PFSK-1 (cell line): ENCODE results near the gene GSE1.

Experiments used
- FOXP2 ChIP-seq: optimal IDR thresholded peaks from 2 replicates; pipeline ENCODE3; 2011; ENCODE audit warnings: borderline replicate concordance, control low read depth, inconsistent platforms; ENCODE audit not compliant: insufficient read depth; ENCODE audit errors: extremely low read length, extremely low read depth
- POLR2AphosphoS5 ChIP-seq: IDR thresholded peaks from 2 replicates; pipeline ENCODE4 v1.6.1; 2012; ENCODE audit warnings: low read depth, mild to moderate bottlenecking, control low read depth, low read length, moderate library complexity
- SIN3A ChIP-seq: IDR thresholded peaks from 2 replicates; pipeline ENCODE4 v1.6.1; 2012; ENCODE audit warnings: mild to moderate bottlenecking, low read length, moderate library complexity, borderline replicate concordance; ENCODE audit not compliant: insufficient read depth
- TAF1 ChIP-seq: IDR thresholded peaks from 2 replicates; pipeline ENCODE4 v1.6.1; 2012; ENCODE audit warnings: low read length, control low read depth, borderline replicate concordance; ENCODE audit not compliant: insufficient read depth
- TF ChIP-seq, protein P1 (sequence below), 2 experiments: IDR thresholded peaks; 2 replicates each; pipeline versions ENCODE4 v1.6.1 to v1.8.0; 2011 to 2012; ENCODE audit warnings: low read depth in 2 of 2, low read length in 2 of 2, control low read depth in 1 of 2, inconsistent platforms in 1 of 2, mild to moderate bottlenecking in 1 of 2, moderate library complexity in 1 of 2; ENCODE audit not compliant: insufficient read depth in 1 of 2

The GSE1 gene

DNA sequence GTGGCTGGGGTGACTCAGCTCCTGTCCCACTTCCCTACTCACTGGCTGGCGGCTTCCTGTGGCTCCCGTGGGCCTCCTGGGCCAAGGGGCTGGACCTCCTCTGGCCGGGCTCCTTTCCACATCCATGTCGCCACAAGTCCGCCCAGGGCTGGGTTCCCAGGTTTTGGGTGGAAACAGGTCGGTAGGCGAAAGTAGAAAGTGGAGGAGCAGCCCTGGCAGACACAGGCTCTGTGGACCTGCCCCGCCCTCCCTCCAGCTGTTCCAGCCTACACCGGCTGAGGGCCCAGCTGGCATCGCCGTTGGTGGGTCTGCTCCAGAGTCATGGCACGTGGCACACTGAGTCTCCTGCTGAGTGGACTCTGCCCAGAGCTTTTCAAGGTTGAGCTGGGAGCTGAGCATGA is 28.7 kb downstream of the GSE1 start:
- TF ChIP-seq FOXP2, result no peak
- TF ChIP-seq POLR2AphosphoS5, result no peak
- no peak for TF ChIP-seq TAF1
- TF ChIP-seq, protein P1, sequence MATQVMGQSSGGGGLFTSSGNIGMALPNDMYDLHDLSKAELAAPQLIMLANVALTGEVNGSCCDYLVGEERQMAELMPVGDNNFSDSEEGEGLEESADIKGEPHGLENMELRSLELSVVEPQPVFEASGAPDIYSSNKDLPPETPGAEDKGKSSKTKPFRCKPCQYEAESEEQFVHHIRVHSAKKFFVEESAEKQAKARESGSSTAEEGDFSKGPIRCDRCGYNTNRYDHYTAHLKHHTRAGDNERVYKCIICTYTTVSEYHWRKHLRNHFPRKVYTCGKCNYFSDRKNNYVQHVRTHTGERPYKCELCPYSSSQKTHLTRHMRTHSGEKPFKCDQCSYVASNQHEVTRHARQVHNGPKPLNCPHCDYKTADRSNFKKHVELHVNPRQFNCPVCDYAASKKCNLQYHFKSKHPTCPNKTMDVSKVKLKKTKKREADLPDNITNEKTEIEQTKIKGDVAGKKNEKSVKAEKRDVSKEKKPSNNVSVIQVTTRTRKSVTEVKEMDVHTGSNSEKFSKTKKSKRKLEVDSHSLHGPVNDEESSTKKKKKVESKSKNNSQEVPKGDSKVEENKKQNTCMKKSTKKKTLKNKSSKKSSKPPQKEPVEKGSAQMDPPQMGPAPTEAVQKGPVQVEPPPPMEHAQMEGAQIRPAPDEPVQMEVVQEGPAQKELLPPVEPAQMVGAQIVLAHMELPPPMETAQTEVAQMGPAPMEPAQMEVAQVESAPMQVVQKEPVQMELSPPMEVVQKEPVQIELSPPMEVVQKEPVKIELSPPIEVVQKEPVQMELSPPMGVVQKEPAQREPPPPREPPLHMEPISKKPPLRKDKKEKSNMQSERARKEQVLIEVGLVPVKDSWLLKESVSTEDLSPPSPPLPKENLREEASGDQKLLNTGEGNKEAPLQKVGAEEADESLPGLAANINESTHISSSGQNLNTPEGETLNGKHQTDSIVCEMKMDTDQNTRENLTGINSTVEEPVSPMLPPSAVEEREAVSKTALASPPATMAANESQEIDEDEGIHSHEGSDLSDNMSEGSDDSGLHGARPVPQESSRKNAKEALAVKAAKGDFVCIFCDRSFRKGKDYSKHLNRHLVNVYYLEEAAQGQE (IDR thresholded peaks at IDR 0.05; ENCODE audit: insufficient read depth in 1 of 2, low read depth in 2 of 2, low read length in 2 of 2), result no peak
- no peak for TF ChIP-seq SIN3A

DNA sequence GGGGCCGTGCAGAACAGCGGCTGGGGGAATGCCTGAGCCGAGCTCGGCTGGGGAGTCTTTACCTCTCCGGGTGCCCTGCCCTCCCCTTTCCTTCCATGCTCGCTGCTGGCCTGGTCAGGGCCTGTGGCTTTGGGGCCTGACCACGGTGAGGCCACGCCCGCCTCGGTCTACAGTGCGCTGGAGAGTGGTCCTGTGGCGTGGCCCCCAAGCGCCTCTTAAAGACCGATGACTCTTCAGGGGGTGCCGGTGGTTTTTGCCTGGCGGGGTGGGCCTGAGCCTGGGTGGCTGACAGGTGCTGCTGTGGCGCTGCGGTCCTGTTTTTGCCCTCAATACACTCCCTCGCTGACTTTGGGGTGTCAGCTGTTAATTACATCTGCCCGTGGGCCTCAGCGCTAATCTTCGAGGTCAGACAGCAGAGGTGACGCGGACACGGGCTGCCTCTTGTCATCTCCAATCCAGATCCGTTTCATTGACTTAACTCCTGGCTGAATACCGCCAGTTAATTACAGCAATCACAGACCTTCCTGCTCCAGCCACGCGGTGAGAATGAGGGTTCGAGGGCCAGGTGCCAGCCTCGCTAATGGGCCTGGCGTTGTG is 29.7 kb downstream of the GSE1 start:
- TF ChIP-seq TAF1 (no peak), POLR2AphosphoS5 (no peak), SIN3A (no peak), FOXP2 (no peak)
- TF ChIP-seq, protein P1 (IDR thresholded peaks at IDR 0.05; ENCODE audit: insufficient read depth in 1 of 2, low read depth in 2 of 2, low read length in 2 of 2), result no peak

DNA sequence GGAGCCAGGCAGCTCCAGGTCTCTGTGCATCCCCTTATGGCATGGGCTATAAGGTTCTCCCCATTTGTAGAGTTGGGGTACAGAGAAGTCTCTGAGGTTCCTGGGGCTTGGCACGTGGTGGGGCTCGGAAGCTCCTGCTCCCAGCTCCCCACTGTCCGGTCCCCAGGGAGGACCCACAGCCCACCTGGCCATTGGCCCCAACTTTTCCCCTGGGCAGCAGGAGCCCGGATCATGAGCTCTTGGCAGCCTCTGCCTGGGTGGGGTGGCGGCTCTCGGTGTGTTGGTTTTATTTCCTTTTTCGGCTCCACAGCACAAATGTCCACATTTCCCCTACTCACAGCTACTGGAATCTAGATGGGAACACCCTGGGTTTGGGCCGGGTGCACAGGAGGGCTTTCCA is 30.5 kb downstream of the GSE1 start:
- TF ChIP-seq, protein P1 (IDR thresholded peaks at IDR 0.05; ENCODE audit: insufficient read depth in 1 of 2, low read depth in 2 of 2, low read length in 2 of 2), result no peak
- TF ChIP-seq TAF1 (no peak), FOXP2 (no peak), SIN3A (no peak), POLR2AphosphoS5 (no peak)

DNA sequence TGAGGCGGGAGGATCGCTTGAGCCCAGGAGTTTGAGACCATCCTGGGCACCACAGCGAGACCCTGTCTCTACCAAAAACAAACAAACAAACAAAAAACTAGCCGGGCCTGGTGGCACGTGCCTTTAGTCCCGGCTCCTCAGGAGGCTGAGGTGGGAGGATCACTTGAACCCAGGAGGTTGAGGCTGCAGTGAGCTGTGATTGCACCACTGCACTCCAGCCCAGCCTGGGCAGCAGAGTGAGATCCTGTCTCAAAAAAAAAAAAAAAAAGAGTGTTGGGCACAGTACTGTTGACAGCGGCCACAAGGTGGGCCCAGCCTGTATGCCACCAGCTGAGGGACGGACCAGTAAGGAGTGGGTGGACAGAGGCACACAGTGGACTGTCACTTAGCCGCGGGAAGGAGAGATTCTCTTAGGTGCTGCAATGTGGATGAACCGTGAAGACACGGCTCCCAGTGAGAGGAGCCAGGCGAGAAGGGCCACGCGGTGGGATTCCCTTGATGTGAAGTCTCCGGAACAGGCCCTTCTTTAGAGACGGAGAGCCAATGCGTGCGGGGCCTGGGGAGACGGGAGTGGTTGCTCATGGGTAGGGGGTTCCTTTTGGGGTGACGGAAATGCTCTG is 31.1 kb downstream of the GSE1 start:
- no peak for TF ChIP-seq TAF1
- TF ChIP-seq, protein P1 (IDR thresholded peaks at IDR 0.05; ENCODE audit: insufficient read depth in 1 of 2, low read depth in 2 of 2, low read length in 2 of 2), result no peak

DNA sequence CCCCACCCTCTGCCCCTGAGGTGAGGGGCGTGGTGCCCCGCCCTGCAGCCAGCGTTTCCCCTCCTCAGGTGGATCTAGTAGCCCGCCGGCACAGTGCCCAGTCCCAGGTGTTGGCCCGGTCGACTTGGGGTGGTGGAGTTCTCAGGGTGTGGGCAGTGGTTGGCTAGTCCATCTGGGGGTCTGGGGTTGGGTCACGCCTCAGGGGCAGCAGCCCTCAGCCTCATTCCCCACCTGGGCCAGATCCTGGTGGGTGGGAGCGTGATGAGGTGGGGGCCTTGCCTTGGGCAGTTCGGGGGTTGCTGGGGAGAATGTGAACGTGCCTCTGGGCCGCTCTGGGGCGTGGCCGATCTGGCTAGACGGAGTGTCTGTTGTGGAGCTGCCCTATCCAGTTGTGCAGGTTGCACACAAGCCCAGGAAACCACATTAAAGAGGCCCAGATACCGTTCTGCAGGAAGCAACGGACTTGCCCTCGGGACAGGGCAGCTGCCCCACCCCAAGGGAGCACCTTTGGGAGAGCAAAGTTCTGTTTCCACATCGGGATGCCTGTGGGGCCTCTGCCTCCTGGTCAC is 32.0 kb downstream of the GSE1 start:
- no peak for TF ChIP-seq SIN3A
- TF ChIP-seq TAF1, result no peak
- no peak for TF ChIP-seq FOXP2
- TF ChIP-seq, protein P1 (IDR thresholded peaks at IDR 0.05; ENCODE audit: insufficient read depth in 1 of 2, low read depth in 2 of 2, low read length in 2 of 2), result no peak
- no peak for TF ChIP-seq POLR2AphosphoS5
